ENCODE results near the gene WDR38. TPM values are rescaled to one million over a fixed set of nuclear protein-coding genes. Genes with fewer than 3 reads are reported as not detected.
"Not testable (repeated sequence)": the region's sequence is repeated elsewhere in the genome, so short reads cannot be mapped to it uniquely, and the experiment has no call there.

The WDR38 gene
- total RNA-seq, 1 experiment from 2014 or later: not detected

DNA sequence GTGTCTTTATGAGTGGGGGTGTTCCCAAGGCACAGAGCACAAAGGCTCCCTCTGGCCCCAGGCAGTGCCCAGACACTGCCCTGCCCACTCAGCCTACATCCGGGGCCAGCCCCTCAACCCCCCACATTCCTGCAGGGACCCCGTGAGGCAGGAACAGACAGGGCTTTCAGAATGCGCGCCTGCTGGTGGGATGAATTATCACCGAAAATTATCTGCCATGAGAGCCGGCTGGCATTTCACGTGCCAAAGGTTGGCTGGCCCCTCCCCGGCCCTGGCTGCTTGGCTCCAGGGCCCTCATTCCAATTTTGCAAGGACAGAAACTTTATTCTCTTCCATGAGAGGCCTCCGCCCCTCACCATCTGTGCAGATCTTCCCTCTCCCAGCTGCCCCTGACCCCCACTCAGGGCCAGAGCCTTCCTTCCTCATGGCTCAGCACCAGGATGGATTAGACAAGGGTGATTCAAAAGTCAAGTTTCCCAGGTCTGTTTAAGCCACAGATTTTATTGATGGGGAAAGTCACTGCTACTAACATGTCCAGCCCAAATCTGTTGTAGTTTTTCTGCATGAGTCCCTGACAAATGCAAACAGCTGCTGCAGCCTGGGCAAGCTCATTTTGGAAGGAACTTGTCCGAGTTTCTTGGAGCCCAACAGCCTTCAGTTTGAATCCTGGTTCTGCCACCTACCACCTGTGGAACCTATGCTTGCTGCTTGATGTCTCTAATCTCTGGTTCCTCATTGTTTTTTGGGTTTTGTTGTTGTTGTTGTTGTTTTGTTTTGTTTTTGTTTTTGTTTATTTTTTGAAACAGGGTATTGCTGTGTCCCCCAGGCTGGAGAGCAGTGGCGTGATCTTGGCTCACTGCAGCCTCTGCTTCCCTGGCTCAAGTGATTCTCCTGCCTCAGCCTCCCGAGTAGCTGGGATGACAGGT is 32.3 kb upstream of the WDR38 start:
- Histone ChIP-seq H3K4me3 (ENCODE audit: insufficient read depth, low read depth, low read length) (no peak overlapping the region), H3K27me3 (ENCODE audit: control insufficient read depth, insufficient read depth, low read length) (no peaks in the 10 kb centered on the region), H3K36me3 (replicated peaks; ENCODE audit: control insufficient read depth, insufficient read depth, low read length) (no peaks in the 10 kb centered on the region)
- DNase-seq: peak; percentile 37

- Histone ChIP-seq H3K4me3 (ENCODE audit: insufficient read depth, low read depth, low read length) (no peak overlapping the region), H3K27me3 (ENCODE audit: control insufficient read depth, insufficient read depth, low read length) (no peaks in the 10 kb centered on the region), H3K36me3 (replicated peaks; ENCODE audit: control insufficient read depth, insufficient read depth, low read length) (no peaks in the 10 kb centered on the region)
- DNase-seq: no peak
These were observed 24.5 kb upstream of the WDR38 start for GRCh38 chr9:124828489-124829333.

DNA sequence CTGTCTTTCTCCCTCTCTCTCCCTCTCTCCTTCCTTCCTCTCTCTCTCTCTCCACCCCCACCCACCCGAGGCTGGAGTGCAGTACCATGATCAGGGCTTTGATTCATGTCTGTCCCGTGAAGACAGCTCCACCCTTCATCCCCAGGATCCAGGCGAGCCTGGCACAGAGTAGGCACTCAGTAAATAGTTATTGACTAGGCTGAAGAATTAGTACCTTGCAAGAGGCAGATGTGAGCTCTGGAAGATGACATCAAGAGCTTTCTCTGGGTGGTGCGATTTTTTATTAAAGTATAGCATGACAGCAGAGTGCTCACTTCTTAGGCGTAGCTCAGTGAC is 24.0 kb upstream of the WDR38 start:
- DNase-seq: no peak
- Histone ChIP-seq H3K36me3 (replicated peaks; ENCODE audit: control insufficient read depth, insufficient read depth, low read length) (no peaks in the 10 kb centered on the region), H3K4me3 (ENCODE audit: insufficient read depth, low read depth, low read length) (no peak overlapping the region), H3K27me3 (ENCODE audit: control insufficient read depth, insufficient read depth, low read length) (no peaks in the 10 kb centered on the region)

DNA sequence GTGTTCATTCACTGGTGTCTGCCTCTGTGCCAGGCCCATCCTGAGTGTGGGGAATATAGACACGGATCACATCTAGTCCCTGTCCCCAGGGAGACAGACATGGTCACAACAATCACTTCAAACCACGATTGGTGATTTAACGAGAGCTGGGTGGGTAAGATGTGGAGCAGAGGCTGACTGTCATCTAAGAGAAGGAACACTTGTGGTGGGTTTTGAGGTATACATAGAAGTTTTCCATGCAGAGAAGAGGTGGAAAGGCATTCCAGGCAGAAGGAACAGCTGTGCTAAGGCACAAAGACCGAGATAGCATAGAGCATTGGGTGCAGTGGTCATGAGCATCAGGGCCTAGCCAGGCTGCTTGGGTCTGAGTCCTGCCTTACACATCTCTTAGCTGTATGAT is 22.7 kb upstream of the WDR38 start:
- no peak for DNase-seq
- H3K27me3 ChIP-seq (ENCODE audit: control insufficient read depth, insufficient read depth, low read length): no peaks in the 10 kb centered on the region
- no peaks in the 10 kb centered on the region for H3K36me3 ChIP-seq (replicated peaks; ENCODE audit: control insufficient read depth, insufficient read depth, low read length)
- H3K4me3 ChIP-seq (ENCODE audit: insufficient read depth, low read depth, low read length): no peak overlapping the region

- no peaks in the 10 kb centered on the region for H3K27me3 ChIP-seq (ENCODE audit: control insufficient read depth, insufficient read depth, low read length)
- H3K4me3 ChIP-seq (ENCODE audit: insufficient read depth, low read depth, low read length): no peak overlapping the region
- no peak for DNase-seq
- H3K36me3 ChIP-seq (replicated peaks; ENCODE audit: control insufficient read depth, insufficient read depth, low read length): no peaks in the 10 kb centered on the region
These were observed 21.5 kb upstream of the WDR38 start for GRCh38 chr9:124831642-124832364.

DNA sequence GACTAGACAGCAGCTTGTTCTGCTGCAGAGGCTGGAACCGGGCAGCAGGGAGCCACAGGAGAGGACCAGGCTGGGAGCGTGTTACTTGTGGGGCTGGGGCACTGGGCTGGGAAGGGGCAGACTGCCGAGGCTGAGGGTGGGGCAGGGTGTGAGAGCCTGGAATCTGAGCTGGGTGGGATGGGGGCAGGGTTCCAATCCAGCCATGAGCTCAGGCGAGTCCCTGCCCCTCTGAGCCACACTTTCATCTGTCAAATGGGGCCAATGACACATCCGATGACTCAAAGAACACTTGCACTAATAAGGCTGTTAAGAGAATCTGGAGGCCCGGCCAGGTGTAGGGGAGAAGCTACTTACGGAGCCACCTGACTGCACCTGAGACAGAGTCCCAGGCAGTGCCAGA is 18.7 kb upstream of the WDR38 start:
- H3K36me3 ChIP-seq (replicated peaks; ENCODE audit: control insufficient read depth, insufficient read depth, low read length): no peaks in the 10 kb centered on the region
- H3K4me3 ChIP-seq (ENCODE audit: insufficient read depth, low read depth, low read length): no peak overlapping the region
- no peaks in the 10 kb centered on the region for H3K27me3 ChIP-seq (ENCODE audit: control insufficient read depth, insufficient read depth, low read length)
- DNase-seq: peak; percentile 51

DNA sequence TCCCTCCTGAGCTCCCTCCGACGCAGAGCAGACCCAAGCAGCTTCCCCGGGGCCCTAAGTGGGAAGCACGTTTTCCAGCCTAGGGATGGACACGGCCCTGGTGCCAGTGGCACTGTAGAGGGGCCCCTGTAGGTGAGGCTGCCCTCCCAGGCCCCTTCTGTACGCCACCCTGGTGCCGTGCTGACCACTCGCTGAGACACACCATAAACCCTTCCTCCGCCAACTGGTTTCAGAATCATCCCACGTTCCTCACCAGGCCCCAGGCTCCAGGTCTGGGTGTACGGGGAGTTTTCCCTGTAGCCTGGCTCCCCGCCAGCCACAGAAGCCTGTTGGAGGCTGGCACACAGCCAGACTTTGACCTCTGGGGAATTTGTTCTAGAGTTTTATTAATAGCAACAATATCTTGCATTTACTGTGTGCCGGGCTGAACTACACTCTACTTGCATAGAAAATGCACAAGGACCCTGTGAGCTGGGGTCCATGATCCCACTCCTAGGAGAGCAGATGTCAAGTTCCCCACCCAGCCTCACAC is 18.2 kb upstream of the WDR38 start:
- H3K27me3 ChIP-seq (ENCODE audit: control insufficient read depth, insufficient read depth, low read length): no peaks in the 10 kb centered on the region
- no peak overlapping the region for H3K4me3 ChIP-seq (ENCODE audit: insufficient read depth, low read depth, low read length)
- DNase-seq: no peak
- H3K36me3 ChIP-seq (replicated peaks; ENCODE audit: control insufficient read depth, insufficient read depth, low read length): no peaks in the 10 kb centered on the region

DNA sequence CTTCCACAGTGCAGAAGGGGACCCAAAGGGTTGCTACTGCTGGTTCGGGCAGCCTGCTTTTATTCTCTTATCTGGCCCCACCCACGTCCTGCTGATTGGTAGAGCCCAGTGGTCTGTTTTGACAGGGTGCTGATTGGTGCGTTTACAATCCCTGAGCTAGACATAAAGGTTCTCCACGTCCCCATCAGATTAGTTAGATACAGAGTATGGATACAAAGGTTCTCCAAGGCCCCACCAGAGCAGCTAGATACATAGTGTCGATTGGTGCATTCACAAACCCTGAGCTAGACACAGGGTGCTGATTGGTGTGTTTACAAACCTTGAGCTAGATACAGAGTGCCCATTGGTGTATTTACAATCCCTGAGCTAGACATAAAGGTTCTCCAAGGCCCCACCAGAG is 15.1 kb upstream of the WDR38 start:
- DNase-seq; H3K36me3 ChIP-seq (replicated peaks; ENCODE audit: control insufficient read depth, insufficient read depth, low read length); H3K4me3 ChIP-seq (ENCODE audit: insufficient read depth, low read depth, low read length); H3K27me3 ChIP-seq (ENCODE audit: control insufficient read depth, insufficient read depth, low read length): not testable (repeated sequence)

GRCh38 chr9:124838567-124839275 is 14.5 kb upstream of the WDR38 start:
- not testable (repeated sequence) for H3K27me3 ChIP-seq (ENCODE audit: control insufficient read depth, insufficient read depth, low read length); H3K36me3 ChIP-seq (replicated peaks; ENCODE audit: control insufficient read depth, insufficient read depth, low read length); DNase-seq; H3K4me3 ChIP-seq (ENCODE audit: insufficient read depth, low read depth, low read length)

DNA sequence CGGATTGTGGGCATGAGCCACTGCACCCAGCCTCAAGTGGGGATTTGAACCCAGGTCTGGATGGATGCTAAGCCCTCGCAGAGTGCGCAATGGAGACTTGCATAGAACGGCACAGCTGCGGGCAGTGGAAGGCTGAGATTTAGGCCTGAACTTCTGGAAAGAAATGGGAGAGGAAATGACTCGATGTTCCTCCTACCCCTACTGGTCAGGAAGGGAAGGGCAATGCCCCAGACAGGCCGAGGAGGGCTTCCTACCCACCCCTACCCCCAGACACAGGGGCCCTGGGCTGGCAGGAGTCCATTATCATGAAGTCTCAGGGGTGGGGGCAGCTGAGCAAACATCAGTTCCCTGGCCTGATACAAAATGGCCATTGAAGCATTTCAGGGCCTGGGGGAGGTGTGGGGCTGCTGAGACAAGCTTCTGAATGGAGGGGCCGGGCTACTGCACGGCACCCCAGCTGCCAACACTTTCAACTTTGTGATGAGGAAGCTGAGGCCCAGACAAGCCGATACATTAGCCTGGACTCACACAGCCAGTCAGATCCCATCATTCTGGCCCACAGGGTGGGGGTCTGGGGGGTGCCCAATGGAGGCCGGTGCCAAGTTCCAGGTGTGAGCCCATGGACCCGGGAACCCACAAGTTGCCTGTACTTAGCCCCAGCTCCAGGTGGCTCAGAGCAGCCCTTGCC is 13.5 kb upstream of the WDR38 start:
- H3K4me3 ChIP-seq (ENCODE audit: insufficient read depth, low read depth, low read length): no peak overlapping the region
- no peaks in the 10 kb centered on the region for H3K36me3 ChIP-seq (replicated peaks; ENCODE audit: control insufficient read depth, insufficient read depth, low read length)
- no peaks in the 10 kb centered on the region for H3K27me3 ChIP-seq (ENCODE audit: control insufficient read depth, insufficient read depth, low read length)
- DNase-seq: peak; percentile 94

DNA sequence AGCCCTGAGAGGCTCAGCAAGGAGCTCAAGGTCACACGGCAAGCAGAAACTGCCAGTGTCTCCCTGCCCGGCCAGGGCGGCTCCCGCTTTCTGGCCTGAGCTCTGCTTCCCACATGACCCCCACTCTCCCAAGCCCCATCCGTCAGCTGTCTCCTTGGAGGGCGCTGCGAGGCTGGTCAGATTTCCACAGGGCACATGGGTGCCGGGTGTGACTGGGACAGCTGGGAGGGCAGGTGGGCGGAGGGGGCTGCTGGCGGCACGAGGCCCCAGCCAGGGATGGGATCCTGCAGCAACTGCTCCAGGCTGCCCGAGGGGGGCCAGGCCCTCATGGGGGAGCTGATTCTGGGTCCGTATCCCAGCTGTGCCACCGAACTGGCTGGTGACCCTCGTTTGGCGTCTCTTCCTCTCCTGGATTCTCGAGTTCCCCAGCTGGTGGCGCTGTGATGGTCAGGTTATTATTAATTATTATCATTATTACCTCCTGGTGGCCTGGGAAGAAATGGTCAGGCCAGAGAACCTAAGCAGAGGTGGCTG is 12.9 kb upstream of the WDR38 start:
- peak; percentile 77 for DNase-seq
- Histone ChIP-seq H3K4me3 (ENCODE audit: insufficient read depth, low read depth, low read length) (no peak overlapping the region), H3K27me3 (ENCODE audit: control insufficient read depth, insufficient read depth, low read length) (no peaks in the 10 kb centered on the region), H3K36me3 (replicated peaks; ENCODE audit: control insufficient read depth, insufficient read depth, low read length) (no peaks in the 10 kb centered on the region)

DNA sequence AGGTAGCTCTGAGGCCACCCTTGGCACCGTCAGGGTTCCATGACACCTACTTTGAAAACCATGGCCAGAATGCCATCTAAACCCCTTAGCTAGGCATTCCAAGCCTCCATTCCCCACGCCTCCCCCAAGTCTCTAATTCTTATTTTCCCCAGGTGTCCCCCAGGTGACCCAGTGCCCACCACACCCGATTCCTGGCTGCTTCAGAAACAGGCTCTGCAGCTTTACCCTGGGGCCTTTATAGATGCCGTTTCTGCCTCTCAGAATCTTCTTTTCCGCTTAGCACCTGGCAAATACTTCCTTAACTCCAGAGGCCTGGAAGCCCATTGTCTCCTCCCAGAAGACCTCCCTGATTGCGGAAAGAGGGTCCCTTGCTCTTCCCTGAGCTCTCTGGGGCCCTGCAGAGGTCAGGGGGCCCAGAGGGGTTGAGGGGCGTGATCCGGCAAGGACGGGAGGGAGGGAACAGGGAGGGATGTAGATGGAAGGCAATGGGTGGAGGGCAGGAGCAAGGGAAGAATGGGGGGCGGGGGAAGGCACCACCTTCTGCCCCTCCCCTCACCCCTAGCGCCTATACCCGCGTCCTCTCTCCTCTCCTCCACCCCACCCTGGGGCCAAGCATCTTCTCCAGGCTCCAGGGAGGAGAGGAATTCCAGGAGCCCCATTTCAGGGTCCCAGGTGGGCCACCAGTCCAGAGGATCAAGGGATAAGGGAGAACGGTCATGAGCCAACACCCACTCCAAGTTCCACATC is 12.0 kb upstream of the WDR38 start:
- DNase-seq: peak; percentile 57
- Histone ChIP-seq H3K4me3 (ENCODE audit: insufficient read depth, low read depth, low read length) (no peak overlapping the region), H3K27me3 (ENCODE audit: control insufficient read depth, insufficient read depth, low read length) (no peaks in the 10 kb centered on the region), H3K36me3 (replicated peaks; ENCODE audit: control insufficient read depth, insufficient read depth, low read length) (no peaks in the 10 kb centered on the region)
